HG03378 (cell line): ENCODE results near the gene MS4A6E.

Source experiments
- ATAC-seq: cut with Tn5 transposase; IDR thresholded peaks from one replicate; pipeline ENCODE4 v1.9.1; 2021; ENCODE audit warnings: mild to moderate bottlenecking, moderate library complexity; ENCODE audit not compliant: unreplicated experiment

Gene MS4A6E

DNA sequence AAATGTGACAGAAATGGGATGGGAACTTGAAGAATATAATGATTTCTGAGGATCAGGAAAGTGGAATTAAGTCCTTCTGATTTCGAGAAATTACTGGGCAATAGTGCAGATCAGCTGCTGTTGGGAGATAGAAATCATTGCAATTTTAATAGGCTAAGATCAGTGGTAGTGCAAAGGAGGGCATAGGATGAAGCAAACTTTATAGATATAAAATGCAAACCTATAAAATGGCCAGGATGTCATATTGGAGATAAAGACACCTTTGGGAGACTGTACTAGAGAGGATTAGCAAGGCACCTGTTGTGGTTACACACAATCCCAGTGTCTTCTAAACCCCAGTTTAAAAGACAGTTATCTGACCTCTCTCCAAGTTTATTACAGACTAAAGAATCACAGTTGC lies 44.8 kb downstream of the MS4A6E start:
- no peak for ATAC-seq

DNA sequence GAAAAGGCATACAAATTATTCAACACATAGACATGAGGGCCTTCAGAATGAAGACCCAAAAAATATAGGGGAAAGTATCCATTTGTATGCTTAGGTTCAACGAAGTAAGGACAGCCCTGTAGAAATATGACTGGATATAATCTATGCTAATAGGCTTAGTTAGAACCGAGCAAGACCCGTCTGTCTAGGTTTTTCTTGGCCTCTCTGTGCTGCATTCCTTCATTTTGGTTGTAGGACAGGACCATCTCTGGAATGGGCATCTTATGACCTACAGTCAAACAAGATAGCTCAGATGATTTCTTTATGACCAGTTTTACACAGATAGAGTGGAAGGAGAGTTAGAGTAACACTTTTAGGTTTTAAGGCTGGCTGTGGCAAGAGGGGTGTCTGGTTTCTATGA lies 45.7 kb downstream of the MS4A6E start:
- ATAC-seq, result no peak

DNA sequence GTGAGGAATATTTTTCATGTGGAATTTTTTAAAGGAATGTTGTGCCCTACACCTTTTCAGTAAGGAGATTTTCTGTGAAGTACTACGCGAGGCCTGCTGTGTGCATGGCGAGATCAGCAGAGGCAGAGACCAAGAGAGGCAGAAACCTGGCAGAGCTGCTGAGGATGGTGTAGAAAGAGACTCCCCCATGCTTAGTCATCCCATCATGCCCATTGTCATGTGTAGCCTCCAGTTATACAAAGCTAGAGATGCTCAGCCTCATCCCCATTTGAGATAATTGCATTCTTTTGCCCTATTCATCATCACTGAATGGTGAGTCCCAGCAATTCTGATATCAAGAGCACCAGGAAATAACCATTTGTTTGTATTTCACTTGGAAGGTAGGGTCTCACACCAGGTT lies 48.3 kb downstream of the MS4A6E start:
- ATAC-seq, result no peak

DNA sequence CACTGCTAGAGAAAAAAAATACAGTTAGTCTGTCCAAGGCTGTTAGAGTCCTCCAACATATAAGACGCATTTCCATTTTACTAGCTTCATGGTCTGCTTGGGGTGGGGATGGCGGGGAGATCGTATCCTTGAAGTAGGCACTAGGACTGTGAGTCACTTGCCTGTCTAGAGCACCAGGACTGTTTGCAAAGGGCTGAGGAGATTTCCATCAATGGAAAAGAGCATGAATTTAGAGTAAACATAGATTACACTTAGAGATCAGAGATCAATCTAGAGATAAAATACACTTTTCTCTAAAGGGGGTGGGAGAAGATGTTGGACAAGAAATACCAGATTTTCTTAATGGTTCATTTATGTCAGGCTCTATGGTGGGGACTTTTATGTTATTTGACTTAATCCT lies 49.5 kb downstream of the MS4A6E start:
- ATAC-seq, result no peak

DNA sequence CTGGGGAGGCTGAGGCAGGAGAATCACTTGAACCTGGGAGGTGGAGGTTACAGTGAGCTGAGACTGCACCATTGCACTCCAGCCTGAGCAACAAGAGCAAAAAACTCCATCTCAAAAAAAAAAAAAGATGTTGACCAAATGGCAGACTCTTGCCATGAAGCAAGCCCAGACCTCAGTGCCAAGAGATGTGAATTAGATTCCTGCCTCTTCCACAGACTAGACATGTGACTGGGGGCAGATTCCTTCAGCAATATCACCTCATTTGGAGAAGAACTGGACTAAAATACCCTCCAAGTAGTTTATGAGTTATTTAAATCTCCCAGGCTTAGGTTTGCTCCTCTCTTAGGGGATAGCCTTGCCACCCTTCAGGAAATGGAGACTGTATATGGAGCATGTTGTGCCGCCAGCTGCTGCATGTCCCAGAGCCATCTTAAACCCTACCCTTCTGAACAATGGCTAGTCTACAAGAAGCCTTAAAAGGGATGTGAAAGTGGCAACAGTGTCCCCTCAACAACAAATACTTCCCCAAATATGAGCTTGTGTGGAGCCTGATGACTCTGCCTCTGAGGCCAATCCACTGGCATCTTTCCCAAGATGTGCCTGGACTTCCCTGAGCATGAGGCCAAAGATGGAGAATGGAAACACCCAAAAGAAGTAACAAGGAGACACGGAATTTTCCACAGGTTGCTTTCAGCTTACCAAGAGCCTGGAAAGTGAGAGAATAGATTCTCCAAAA lies 50.5 kb downstream of the MS4A6E start:
- no peak for ATAC-seq

DNA sequence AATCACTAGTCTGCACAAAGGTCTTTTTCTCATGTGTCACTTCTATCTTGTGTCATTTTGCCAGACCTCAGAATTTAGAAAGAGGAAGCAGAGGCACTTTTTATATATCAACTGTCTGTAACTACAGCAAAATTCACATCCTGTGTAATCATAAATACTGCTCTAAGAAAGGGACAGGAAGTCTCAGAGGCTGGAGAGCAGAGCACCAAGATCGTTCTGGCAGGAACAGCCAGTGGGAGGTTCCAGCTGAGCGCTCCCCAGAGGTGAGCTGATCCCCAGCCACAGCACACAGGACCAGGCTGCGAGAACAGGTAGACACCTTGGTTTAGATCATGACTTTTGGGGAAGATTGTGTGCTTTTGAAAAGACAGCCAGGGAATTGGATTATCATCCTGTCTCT lies 51.3 kb downstream of the MS4A6E start, which contains the start of gene MS4A7:
MS4A7 (plus strand) TSS at position 179 of the 400 bp plus-strand sequence. CDS start 4,610 bp downstream, outside the sequence.
- ATAC-seq, result peak; percentile 97

DNA sequence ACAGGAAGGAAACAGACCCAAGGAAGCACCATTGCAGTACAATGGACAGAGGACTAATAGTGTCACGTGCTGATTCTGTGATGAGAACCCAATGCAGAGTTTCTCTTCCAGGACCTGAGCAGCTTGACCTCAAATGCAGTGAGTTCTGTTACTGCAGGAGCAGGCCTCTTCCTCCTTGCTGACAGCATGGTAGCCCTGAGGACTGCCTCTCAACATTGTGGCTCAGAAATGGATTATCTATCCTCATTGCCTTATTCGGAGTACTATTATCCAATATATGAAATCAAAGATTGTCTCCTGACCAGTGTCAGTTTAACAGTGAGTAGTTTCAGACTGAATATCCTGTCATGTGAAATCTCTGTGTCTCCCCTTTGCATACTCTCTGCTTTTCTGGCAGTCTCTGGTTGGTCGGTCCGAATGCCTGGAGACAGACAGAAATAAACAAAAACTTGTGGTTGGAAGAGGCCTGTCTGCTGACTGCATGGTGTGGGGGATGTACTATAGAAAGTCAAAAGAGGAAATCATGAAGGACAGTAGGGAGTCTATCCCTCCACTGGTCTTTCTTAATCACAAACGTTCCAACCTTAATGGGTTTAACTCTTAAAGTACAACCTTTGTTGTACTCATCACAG lies 62.3 kb downstream of the MS4A6E start:
- ATAC-seq, result peak; percentile 93

DNA sequence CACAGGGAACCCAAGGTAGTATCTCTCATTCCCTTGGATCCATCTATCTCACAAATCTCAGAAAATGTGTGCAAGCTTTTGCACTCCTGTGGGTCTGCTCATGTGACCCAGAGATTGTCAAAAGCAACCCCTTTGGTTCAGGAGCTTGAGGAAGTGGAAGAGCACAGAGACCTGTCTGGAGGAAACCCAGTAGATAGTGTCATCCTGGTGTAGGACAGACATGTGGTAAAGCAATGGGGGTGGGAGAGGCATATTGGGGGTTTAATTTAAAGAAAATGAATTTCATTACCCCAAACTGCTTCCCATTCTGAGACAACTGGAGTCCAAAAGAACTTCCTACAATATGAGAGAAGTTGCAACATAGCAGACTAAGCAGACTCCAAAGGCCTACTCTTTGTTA lies 63.4 kb downstream of the MS4A6E start:
- ATAC-seq, result no peak
